HG02588 (cell line): ENCODE data around the gene MYO18A.
"Not testable (repeated sequence)": the region's sequence is repeated elsewhere in the genome, so short reads cannot be mapped to it uniquely, and the experiment has no call there.

ENCODE experiments used
- ATAC-seq: cut with Tn5 transposase; IDR thresholded peaks from one replicate; pipeline ENCODE4 v1.9.1; 2021; ENCODE audit warnings: mild to moderate bottlenecking, moderate library complexity; ENCODE audit not compliant: unreplicated experiment

MYO18A gene

GRCh38 chr17:29148790-29149430 lies 31.3 kb downstream of the MYO18A start:
- ATAC-seq = peak; percentile 78

GRCh38 chr17:29148257-29148789 lies 31.9 kb downstream of the MYO18A start:
- ATAC-seq = no peak

GRCh38 chr17:29147682-29148081 lies 32.5 kb downstream of the MYO18A start:
- no peak for ATAC-seq

GRCh38 chr17:29147228-29147627 lies 33.0 kb downstream of the MYO18A start:
- not testable (repeated sequence) for ATAC-seq

GRCh38 chr17:29146369-29146972 lies 33.7 kb downstream of the MYO18A start:
- ATAC-seq = no peak

- ATAC-seq = peak; percentile 32
Observed at GRCh38 chr17:29145289-29146073, 34.7 kb downstream of the MYO18A start.

GRCh38 chr17:29143894-29144293 lies 36.3 kb downstream of the MYO18A start:
- ATAC-seq = no peak

- ATAC-seq = no peak
Observed at GRCh38 chr17:29141514-29141876, 38.7 kb downstream of the MYO18A start.

GRCh38 chr17:29140631-29141513 lies 39.3 kb downstream of the MYO18A start:
- ATAC-seq = no peak

- peak; percentile 39 for ATAC-seq
Observed at GRCh38 chr17:29140051-29140621, 40.1 kb downstream of the MYO18A start.

- ATAC-seq = no peak
Observed at GRCh38 chr17:29138971-29139691, 41.1 kb downstream of the MYO18A start.

- ATAC-seq = no peak
Observed at GRCh38 chr17:29138184-29138955, 41.8 kb downstream of the MYO18A start.

- no peak for ATAC-seq
Observed at GRCh38 chr17:29136998-29137730, 43.0 kb downstream of the MYO18A start.

GRCh38 chr17:29135464-29135863 lies 44.7 kb downstream of the MYO18A start:
- ATAC-seq = no peak

- no peak for ATAC-seq
Observed at GRCh38 chr17:29133121-29133713, 47.0 kb downstream of the MYO18A start.

GRCh38 chr17:29131814-29132682 lies 48.1 kb downstream of the MYO18A start:
- ATAC-seq = no peak

- no peak for ATAC-seq
Observed at GRCh38 chr17:29129731-29130130, 50.5 kb downstream of the MYO18A start.
